Measurements from ENCODE around the gene CIITA. TPM values are rescaled to one million over a fixed set of nuclear protein-coding genes. Genes with fewer than 3 reads are reported as not detected.

CIITA gene
- total RNA-seq, 1 experiment from 2014 or later = not detected

DNA sequence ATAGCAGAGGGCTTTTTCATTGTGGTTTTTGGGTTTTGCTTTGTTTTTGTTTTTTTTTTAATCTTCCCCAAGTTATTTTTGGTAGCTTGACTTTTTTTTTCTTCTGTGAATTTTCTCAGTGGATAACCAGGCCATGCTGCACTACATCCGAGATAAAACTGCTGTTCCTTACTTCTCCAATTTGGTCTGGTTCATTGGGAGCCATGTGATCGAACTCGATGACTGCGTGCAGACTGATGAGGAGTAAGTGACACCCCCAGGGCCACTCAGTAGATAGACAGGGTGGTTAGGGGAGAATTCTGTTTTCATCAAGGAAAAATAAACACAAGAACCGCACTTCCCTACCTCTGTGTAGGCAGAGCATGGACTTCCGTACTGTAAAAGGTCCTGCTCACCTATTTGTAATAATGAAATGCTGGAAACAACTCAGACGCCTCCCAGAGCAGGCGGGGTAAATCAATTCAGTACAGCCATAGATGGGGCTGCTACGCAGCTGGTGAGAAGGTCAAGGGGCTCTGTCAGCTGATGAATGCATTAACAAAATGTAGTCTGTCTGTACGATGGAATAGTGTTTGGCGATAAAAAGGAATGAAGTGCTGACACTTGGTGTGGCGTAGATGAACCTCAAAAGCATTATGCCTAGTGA is 95.9 kb downstream of the CIITA start:
- Histone ChIP-seq H4K91ac (ENCODE audit: insufficient read length, low read depth, low read length) (no peak overlapping the region), H2BK5ac (ENCODE audit: insufficient read length, low read length) (no peak overlapping the region), H3K23me2 (ENCODE audit: insufficient read length, low read depth, low read length, poor library complexity, severe bottlenecking) (no peaks in the 10 kb centered on the region), H3K56ac (ENCODE audit: insufficient read length, low read depth, low read length) (no peak overlapping the region), H3K14ac (ENCODE audit: insufficient read depth, low read length) (no peak overlapping the region), H2AK5ac (ENCODE audit: insufficient read length, low read length) (no peak overlapping the region), H3K23ac (ENCODE audit: insufficient read length, low read depth, low read length) (no peak overlapping the region), H2BK15ac (ENCODE audit: low read depth, low read length) (no peak overlapping the region), H4K5ac (ENCODE audit: insufficient read length, low read depth, low read length) (no peak overlapping the region), H3K9me3 (ENCODE audit: control insufficient read depth, low read depth, low read length) (no peaks in the 10 kb centered on the region), H3K27me3 (ENCODE audit: insufficient read depth, low read length) (no peaks in the 10 kb centered on the region), H3K4ac (ENCODE audit: low read depth, low read length) (no peak overlapping the region), H3K27ac (ENCODE audit: insufficient read length, low read depth, low read length) (no peak overlapping the region), H3T11ph (ENCODE audit: low read length) (no peak overlapping the region), H2BK120ac (ENCODE audit: low read depth, low read length, poor library complexity, severe bottlenecking) (no peak overlapping the region), H2AFZ (ENCODE audit: low read length) (no peak overlapping the region), H3K79me1 (ENCODE audit: insufficient read depth, low read depth, low read length, poor library complexity, severe bottlenecking) (no peaks in the 10 kb centered on the region), H3K4me2 (ENCODE audit: insufficient read depth, insufficient read length, low read length) (no peak overlapping the region), H2BK20ac (ENCODE audit: low read depth, low read length, poor library complexity, severe bottlenecking) (no peak overlapping the region), H3K4me1 (ENCODE audit: insufficient read depth, low read length) (no peaks in the 10 kb centered on the region), H3K79me2 (ENCODE audit: insufficient read depth, low read length) (no peaks in the 10 kb centered on the region), H3K18ac (ENCODE audit: insufficient read length, low read depth, low read length) (no peak overlapping the region), H4K20me1 (ENCODE audit: control insufficient read depth, insufficient read depth, insufficient read length) (no peaks in the 10 kb centered on the region), H4K8ac (replicated peaks; ENCODE audit: insufficient read length, low read depth, low read length) (no peak overlapping the region), H3K9ac (ENCODE audit: extremely low read depth, insufficient read length, low read length) (no peak overlapping the region), H2BK12ac (ENCODE audit: insufficient read length, low read depth, low read length) (no peak overlapping the region)
- no CpG with 5 or more reads among the region's 12 CpGs for WGBS (ENCODE audit: extremely low coverage, insufficient read length, low lambda C conversion rate)
- Mint-ChIP-seq H3K36me3 (ENCODE audit: insufficient read depth in 1 of 3, low read depth in 3 of 3) (peaks cover 0 to 15% (median 13%) of the 10 kb centered on the region in 3 experiments; a peak in 4 of 7 replicates), H3K9me3 (no peaks in the 10 kb centered on the region), H3K27ac (no peak overlapping the region; a peak in 1 of 7 replicates), H3K27me3 (ENCODE audit: low read depth) (no peaks in the 10 kb centered on the region; the same call in 1 of the 2 replicates), H3K4me3 (no peak overlapping the region), H3K4me1 (peaks cover 2 to 5% of the 10 kb centered on the region in 2 experiments; a peak in 3 of 4 replicates)
- TF ChIP-seq, protein P1, sequence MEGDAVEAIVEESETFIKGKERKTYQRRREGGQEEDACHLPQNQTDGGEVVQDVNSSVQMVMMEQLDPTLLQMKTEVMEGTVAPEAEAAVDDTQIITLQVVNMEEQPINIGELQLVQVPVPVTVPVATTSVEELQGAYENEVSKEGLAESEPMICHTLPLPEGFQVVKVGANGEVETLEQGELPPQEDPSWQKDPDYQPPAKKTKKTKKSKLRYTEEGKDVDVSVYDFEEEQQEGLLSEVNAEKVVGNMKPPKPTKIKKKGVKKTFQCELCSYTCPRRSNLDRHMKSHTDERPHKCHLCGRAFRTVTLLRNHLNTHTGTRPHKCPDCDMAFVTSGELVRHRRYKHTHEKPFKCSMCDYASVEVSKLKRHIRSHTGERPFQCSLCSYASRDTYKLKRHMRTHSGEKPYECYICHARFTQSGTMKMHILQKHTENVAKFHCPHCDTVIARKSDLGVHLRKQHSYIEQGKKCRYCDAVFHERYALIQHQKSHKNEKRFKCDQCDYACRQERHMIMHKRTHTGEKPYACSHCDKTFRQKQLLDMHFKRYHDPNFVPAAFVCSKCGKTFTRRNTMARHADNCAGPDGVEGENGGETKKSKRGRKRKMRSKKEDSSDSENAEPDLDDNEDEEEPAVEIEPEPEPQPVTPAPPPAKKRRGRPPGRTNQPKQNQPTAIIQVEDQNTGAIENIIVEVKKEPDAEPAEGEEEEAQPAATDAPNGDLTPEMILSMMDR (conservative IDR thresholded peaks at IDR 0.05) = no peak
- no peak for DNase-seq
